Stimulated activated effector memory CD8-positive, alpha-beta T cell treated with anti-CD3 and anti-CD28 coated beads, Interleukin-12 subunit alpha, Interleukin-12 subunit beta, amount 100 ng/mL, for 72 hours (primary cell): Measurements from ENCODE around the gene ANGPTL2.
"Not testable (repeated sequence)": the region's sequence is repeated elsewhere in the genome, so short reads cannot be mapped to it uniquely, and the experiment has no call there.

Source experiments
- ATAC-seq: fragments of 150-1000 bp; cut with Tn5 transposase; 2 replicates; pipeline ENCODE4 v1.10.0; 2021
- DNase-seq, 2 donors: peaks; one replicate each; pipeline ENCODE4 v3.0.0; 2021 to 2022; ENCODE audit warnings: low spot score in 2 of 2
- H3K27ac Mint-ChIP-seq: one replicate; pipeline ENCODE4 v1.8.0; 2022; ENCODE audit warnings: mild to moderate bottlenecking, mixed read lengths
- H3K36me3 Mint-ChIP-seq: one replicate; pipeline ENCODE4 v1.8.0; 2022; ENCODE audit warnings: mild to moderate bottlenecking, mixed read lengths
- H3K4me1 Mint-ChIP-seq: one replicate; pipeline ENCODE4 v1.8.0; 2022; ENCODE audit warnings: mixed read lengths
- H3K4me3 Mint-ChIP-seq: one replicate; pipeline ENCODE4 v1.8.0; 2022; ENCODE audit warnings: mild to moderate bottlenecking, mixed read lengths
- H3K9me3 Mint-ChIP-seq: one replicate; pipeline ENCODE4 v1.8.0; 2022; ENCODE audit warnings: mixed read lengths

ANGPTL2 gene

DNA sequence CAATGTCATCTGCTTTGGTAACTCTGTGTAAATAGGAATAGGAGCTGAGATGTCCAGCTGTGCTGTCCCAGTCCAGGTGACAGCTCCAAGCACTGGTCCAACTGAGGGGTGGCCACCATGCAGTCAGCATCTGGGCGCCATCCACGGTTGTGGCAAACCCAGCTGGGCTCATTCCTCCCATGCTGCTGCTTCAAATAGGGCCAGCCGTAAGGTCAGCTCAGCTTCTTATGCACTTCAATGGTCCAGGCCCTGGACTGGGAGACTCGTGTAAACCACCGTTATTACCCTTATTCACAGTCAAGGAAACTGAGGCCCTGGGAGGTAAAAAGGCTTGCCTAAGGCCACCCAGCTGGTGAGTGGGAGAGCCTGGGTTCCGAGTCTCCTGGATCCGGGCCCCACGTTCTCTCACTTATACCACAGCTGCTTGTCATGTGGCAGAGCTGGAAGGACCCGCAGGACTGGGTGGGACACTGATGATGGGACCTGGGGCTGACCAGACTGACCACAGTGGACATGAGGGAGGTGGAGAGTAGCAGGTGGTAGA is 38.7 kb upstream of the ANGPTL2 start:
- DNase-seq (no peak), ATAC-seq (no peak)
- H3K4me3 Mint-ChIP-seq, result no peak overlapping the region
- H3K9me3 Mint-ChIP-seq, result no peaks in the 10 kb centered on the region
- H3K4me1 Mint-ChIP-seq, result peaks cover 19% of the 10 kb centered on the region
- no peak overlapping the region for H3K27ac Mint-ChIP-seq
- no peaks in the 10 kb centered on the region for H3K36me3 Mint-ChIP-seq

DNA sequence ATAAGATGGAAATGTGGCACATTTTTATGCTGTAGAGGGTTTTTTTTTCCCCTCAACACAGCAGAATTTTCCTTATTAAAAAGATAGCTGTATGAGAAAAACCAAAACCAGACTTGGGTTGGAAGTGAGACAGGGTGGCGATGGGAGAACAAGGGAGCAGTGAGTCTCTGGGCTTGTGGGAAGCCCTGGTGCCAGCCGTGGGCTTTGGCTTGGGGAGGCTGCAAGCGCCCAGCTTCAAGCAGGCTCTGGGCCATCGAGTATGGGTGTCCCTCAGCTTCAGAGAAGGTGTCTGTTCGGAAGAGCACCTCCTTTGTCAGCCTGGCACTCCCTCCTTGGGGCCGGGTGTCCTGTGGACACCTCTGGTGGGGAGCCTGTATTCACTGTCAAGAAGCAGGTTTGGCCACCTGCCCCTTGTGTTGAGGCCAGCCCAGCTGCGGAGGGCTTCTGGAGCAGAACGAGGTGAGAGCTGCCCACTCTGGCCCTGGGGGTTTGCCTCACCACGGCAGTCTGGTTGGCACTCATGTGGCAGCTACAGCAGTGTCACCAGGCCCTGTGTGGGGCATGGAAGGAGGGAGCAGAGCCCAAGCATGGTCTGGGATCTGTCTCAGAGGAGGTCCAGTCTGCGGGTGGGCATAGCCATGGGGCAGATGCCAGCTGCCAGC is 37.6 kb upstream of the ANGPTL2 start:
- Mint-ChIP-seq H3K9me3 (no peaks in the 10 kb centered on the region), H3K4me1 (peaks cover 21% of the 10 kb centered on the region), H3K36me3 (no peaks in the 10 kb centered on the region), H3K27ac (no peak overlapping the region), H3K4me3 (no peak overlapping the region)
- no peak for ATAC-seq
- DNase-seq, result no peak

DNA sequence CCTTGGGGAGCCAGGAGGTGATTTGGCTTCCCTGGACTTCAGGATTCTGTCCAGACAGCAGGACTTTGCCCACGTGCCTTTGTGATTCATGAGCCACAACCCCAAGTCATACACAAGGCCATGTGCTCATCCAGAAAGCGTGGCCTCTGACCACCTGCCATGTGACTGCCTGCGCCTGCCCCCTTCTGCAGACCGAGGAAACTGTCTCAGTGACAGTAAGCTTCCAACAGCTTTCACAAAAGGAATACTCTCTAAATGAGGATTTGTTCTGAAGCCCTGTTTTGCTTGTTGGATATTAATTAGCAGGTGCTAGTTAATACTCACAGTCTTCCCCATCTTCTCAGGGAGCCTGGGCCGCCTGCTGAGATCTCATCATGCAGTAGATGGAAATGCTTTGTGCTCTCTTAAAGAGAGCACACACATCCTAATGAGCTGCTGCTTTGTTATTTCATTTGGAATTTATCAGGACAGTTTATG is 36.9 kb upstream of the ANGPTL2 start:
- H3K9me3 Mint-ChIP-seq, result no peaks in the 10 kb centered on the region
- ATAC-seq (peak; percentile 45), DNase-seq (no peak)
- H3K36me3 Mint-ChIP-seq, result no peaks in the 10 kb centered on the region
- H3K27ac Mint-ChIP-seq, result no peak overlapping the region
- H3K4me3 Mint-ChIP-seq, result no peak overlapping the region
- H3K4me1 Mint-ChIP-seq, result peaks cover 28% of the 10 kb centered on the region

DNA sequence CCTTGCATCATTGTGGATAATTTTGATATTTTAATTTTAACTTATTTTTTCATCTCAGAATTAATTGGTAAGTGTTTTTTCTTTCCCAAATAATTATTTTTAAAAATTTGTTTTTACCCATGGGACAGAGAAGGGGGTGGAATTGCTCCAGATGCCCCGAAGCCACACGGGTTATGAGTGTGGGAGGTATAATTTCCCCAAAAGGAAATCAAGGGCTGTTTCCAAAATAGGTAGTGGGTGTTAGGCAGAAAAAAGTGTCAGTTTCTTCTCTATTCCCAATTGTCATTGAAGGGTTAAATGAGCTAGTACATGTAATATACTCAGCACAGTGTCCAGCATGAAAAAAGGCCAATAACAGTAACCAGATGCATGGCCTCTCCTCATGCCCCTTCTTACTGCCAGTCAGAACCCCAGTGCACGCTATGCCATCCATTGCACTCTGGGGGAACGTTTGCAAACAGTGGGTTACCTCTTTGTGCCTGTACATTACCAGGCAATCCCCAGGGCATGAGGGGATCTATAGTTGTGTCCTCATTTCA is 36.4 kb upstream of the ANGPTL2 start:
- ATAC-seq (no peak), DNase-seq (no peak)
- Mint-ChIP-seq H3K4me1 (peaks cover 28% of the 10 kb centered on the region), H3K9me3 (no peaks in the 10 kb centered on the region), H3K36me3 (no peaks in the 10 kb centered on the region), H3K4me3 (no peak overlapping the region), H3K27ac (no peak overlapping the region)

DNA sequence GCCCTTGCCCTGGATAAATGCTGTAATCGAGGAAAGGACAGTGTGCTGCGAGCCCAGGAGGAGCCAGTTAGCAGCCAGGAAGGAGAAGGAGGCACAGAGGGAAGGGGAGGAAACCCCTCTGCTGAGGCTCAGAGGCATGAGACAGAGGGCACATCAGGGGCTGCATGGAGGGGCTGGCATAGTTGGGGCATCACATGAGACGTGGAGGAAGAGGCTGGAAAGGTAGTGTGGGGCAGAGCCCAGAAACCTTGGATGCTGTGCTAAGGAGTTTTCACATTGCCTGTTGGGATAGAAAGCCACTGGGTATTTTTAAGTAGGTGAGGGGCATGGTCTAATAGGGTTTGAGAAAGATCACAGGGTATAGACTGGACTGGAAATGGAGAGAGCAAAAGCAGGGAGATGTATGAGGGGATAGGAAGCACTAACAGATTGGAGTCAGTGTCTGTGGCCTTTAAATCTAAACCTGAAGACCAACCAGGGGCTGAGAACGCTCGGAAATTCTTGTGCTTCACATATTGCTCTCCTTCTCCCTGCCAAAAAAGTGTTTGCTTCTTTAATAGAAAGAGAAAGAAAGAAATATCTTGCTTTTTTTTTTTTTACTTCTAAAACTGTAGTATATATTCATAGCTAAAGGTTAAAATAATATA is 33.0 kb upstream of the ANGPTL2 start:
- Mint-ChIP-seq H3K4me3 (no peak overlapping the region), H3K9me3 (no peaks in the 10 kb centered on the region), H3K27ac (no peak overlapping the region), H3K36me3 (no peaks in the 10 kb centered on the region), H3K4me1 (peaks cover 9% of the 10 kb centered on the region)
- no peak for ATAC-seq
- DNase-seq, result no peak

DNA sequence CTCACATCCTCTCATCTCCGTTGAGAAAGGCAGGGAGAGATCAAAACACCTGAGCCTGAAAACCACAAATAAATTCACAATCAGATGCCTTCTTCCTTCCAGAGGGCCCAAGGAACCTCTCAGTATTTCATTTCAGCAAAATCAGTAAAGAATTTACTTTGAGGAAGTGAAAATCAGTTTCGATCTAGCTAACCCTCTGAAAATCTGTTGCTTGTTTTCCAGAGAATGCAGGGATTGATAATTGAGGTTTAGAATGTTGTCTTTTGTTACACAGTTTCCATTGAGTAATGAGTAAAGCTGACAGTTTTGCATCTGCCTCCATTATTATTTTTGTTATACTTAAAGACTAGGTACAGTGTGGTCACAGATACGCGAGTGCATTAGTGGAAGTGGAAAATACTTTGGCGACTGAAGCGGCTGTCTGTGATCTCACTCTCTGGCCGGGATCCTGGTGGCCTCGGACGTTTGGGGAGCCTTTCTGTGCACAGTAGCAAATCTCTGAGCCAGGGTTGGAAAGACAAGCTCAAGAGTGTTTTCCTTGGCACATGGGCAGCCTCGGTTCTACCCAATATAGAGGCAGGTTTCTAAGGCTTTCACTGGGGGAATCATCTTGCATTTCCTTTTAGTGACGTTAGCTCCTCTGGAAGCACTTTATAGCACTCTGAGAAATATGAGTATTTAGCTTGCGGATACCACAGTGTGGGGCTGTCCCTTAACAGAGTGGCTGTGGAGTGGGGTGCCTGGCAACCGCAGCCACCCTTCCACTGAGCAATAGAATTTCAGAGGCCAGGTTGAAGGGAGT is 32.2 kb upstream of the ANGPTL2 start:
- DNase-seq (no peak), ATAC-seq (peak; percentile 77)
- Mint-ChIP-seq H3K36me3 (no peaks in the 10 kb centered on the region), H3K9me3 (no peaks in the 10 kb centered on the region), H3K4me3 (no peak overlapping the region), H3K4me1 (peaks cover 9% of the 10 kb centered on the region), H3K27ac (no peak overlapping the region)

DNA sequence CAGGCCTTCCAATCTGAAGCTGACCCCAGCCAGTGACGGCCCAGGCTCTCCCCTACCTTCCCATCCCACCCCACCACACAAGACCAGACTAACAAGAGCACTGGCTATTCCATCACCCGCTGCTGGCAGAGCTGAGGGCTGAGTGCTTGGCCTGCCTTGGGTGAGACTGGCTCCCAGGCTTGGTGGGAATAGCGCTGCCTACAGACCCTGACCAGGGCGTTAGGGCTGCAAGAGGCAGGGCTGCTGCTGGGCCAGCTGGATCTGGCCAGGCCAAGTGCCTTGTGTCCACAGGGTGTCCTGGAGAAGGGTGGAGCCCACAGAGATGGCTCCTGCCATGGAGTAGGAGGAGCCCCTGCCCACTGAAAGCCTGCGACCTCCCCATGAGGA is 31.6 kb upstream of the ANGPTL2 start:
- no peak for ATAC-seq
- DNase-seq, result no peak
- Mint-ChIP-seq H3K27ac (no peak overlapping the region), H3K4me1 (peaks cover 9% of the 10 kb centered on the region), H3K9me3 (no peaks in the 10 kb centered on the region), H3K36me3 (no peaks in the 10 kb centered on the region), H3K4me3 (no peak overlapping the region)

DNA sequence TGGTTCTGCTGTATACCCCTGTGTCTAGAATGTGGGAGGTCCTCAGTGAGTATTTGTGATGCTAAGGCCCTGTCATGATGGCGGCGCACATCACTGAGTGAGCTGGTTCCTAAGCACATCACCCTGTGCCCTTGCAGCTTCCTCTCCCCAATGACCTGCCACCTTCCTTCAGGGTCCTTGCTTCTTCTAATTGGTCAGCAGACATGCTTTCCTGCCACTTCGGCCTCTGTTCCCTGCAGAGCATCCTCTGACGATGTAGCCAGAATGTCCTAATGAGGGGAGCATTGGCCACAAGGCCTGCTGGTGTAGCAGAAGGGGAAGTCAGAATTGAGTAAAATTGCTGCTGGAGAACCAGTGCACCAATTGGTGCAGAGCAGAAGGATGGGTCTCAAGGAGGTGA is 31.1 kb upstream of the ANGPTL2 start:
- no peaks in the 10 kb centered on the region for H3K36me3 Mint-ChIP-seq
- DNase-seq (no peak), ATAC-seq (no peak)
- peaks cover 9% of the 10 kb centered on the region for H3K4me1 Mint-ChIP-seq
- no peak overlapping the region for H3K4me3 Mint-ChIP-seq
- H3K9me3 Mint-ChIP-seq, result no peaks in the 10 kb centered on the region
- H3K27ac Mint-ChIP-seq, result no peak overlapping the region

DNA sequence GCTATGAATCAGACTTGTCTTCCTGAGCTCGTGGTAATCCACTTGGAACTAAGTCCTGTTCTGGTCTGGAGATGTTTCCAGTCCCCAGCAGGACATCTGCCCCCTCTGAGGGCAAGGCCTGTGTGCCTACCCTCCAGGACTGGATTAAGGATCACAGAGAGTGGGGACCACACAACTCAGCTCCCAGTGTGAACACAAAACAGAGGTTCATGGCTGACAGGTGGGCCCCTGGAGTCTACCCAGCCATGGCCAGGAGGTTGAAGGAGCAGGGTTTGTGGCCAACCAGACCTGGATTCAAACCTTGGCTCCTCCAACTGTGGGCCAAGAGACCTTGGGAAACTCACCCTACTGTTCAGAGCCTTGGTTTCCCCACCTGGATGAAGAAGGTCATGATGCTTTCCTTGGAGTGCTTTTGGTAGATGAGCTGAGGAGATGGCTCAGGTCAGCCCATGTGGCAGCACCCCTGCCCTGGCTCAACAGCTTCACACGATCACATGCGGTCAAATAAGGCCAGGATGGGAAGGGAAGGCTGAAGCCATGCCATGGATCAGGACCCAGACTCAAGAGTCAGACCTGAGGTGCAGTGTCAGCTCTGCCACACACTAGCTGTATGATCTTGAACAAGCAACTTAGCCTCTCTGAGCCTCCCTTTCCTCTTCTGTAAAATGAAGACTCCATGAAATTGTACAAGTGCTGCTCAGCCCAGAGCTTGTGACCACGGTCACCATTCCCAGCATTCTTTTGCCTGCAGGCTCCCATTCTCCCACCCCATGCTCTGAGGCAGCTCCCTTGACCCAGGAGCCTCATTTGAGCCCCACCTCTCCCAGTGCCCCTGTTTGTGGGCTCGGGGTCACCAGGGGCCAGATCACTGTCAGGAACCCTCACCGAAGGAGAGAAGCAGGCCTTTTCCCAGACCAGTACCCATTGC is 27.3 kb upstream of the ANGPTL2 start:
- Mint-ChIP-seq H3K27ac (no peak overlapping the region), H3K36me3 (no peaks in the 10 kb centered on the region), H3K4me1 (peaks cover 3% of the 10 kb centered on the region), H3K4me3 (no peak overlapping the region), H3K9me3 (no peaks in the 10 kb centered on the region)
- peak in 1 of 2 donors; percentile 38 for DNase-seq
- no peak for ATAC-seq

DNA sequence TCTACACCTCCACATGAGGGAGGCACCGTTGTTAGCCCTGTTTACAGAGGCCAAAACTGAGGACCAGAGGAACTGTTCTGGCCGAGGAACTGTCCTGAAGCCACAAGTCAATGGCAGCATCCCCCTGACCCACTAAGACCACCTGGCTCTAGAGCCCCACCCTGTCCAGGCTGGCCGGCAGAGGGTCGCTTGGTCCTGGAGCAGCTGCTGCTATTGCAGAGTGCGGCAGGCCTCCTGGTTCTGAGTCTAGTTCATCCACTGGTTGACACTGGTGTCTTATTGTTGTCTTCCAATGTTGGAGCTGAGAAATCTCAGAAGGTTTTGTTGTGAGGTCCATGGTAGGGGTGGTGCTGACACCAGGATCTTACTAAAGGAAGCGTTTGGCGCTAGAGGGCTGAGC is 26.6 kb upstream of the ANGPTL2 start:
- Mint-ChIP-seq H3K9me3 (no peaks in the 10 kb centered on the region), H3K36me3 (no peaks in the 10 kb centered on the region), H3K4me3 (no peak overlapping the region), H3K27ac (no peak overlapping the region), H3K4me1 (no peaks in the 10 kb centered on the region)
- no peak for ATAC-seq
- peak in 1 of 2 donors; percentile 30 for DNase-seq

DNA sequence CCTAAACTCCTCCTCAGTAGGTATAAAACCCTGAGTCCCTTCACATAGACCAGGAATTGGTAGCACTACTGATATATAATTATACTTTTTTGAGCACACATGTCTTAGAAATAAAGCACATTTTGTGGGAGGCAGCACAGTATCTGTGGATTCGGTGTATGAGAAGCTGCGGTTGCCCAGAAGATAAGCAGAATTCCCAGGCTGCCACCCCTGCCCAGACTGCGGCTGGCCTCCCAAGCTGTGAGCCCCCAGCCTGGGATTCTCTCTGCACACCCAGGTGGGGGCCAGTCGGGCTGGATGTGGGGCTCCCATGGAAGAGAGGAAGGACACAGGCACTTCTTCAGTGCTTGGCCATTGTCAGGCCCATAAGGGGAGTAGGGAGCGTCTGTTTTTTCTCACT is 25.6 kb upstream of the ANGPTL2 start:
- Mint-ChIP-seq H3K9me3 (no peaks in the 10 kb centered on the region), H3K4me3 (no peak overlapping the region), H3K27ac (no peak overlapping the region), H3K36me3 (no peaks in the 10 kb centered on the region), H3K4me1 (no peaks in the 10 kb centered on the region)
- peak in 1 of 2 donors; percentile 37 for DNase-seq
- ATAC-seq, result no peak

DNA sequence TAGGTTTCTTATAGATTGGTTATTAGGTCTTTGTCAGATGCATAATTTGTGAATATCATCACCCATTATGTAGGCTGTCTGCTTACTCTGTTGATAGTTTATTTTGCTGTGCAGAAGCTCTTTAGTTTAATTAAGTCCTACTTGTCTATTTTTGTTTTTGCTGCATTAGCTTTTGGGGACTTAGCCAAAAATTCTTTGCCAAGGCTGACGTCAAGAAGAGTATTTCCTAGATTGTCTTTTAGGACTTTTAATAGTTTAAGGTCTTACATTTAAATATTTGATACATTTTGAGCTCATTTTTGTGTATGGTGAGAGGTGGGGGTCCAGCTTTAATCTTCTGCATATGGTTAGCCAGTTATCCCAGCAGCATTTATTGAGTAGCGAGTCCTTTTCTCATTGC is 24.8 kb upstream of the ANGPTL2 start:
- H3K36me3 Mint-ChIP-seq, result no peaks in the 10 kb centered on the region

DNA sequence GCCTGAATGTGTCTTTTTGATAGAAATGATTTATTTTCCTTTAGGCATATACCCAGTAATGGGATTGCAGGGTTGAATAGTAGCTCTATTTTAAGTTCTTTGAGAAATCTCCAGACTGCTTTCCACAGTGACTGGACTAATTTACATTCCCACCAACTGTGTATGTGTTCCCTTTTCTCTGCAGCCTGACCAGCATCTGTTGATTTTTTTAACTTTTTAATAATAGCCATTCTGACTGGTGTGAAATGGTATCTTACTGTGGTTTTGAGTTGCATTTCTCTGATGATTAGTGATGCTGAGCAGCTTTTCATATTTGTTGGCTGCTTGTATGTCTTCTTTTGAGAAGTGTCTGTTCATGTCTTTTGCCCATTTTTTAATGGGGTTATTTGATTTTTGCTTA is 24.4 kb upstream of the ANGPTL2 start:
- H3K9me3 Mint-ChIP-seq, H3K4me1 Mint-ChIP-seq, ATAC-seq, H3K27ac Mint-ChIP-seq, H3K36me3 Mint-ChIP-seq, H3K4me3 Mint-ChIP-seq: not testable (repeated sequence)
- peak in 1 of 2 donors; percentile 8 for DNase-seq

More for the DNA sequence above, 24.8 kb upstream of the ANGPTL2 start:
- Mint-ChIP-seq H3K9me3 (no peaks in the 10 kb centered on the region), H3K27ac (no peak overlapping the region), H3K4me3 (no peak overlapping the region), H3K4me1 (no peaks in the 10 kb centered on the region)
- DNase-seq, result no peak
- no peak for ATAC-seq

DNA sequence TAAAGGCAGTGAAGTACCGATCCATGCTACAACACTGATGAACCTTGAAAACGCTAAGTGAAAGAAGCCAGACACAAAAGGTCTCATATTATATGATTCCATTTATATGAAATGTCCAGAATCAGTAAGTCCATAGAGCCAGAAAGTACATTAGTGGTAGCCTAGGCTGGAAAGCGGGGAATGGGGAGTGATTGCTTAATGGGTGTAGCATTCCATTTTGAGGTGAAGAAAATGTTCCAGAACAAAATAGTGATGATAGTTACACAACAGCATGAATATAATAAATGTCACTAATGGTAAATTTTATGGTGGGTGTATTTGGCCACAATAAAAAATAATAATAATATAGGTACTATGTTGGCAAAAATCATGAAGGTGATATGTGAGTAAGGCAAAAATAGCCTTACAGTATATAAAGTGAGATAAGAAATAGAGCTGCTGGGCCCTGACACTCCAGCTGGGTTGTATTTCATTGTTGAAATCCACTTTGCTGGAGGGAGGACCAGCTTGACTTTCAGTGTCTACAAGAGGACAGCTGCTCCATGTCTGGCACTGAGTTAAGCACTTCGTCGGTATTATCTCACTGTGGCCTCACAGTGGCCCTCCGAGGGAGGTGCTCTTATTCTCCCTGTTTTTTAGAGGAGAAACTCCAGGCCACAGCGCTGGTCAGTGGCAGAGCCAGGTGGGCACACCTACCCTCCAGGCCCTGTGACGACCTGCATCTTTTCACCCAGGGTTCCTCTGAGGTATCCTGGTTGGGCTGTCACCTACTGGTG is 22.4 kb upstream of the ANGPTL2 start:
- Mint-ChIP-seq H3K27ac (no peak overlapping the region), H3K4me1 (peaks cover 6% of the 10 kb centered on the region), H3K9me3 (no peaks in the 10 kb centered on the region), H3K4me3 (no peak overlapping the region), H3K36me3 (no peaks in the 10 kb centered on the region)
- no peak for ATAC-seq
- no peak for DNase-seq
